Stimulated activated CD4-positive, alpha-beta T cell treated with anti-CD3 and anti-CD28 coated beads, Interleukin-12 subunit alpha, Interleukin-12 subunit beta, amount 100 ng/mL, for 48 hours (primary cell): Measurements from ENCODE around the gene COL5A1.

ENCODE experiments used
- DNase-seq, 3 donors: peaks; one replicate each; pipeline ENCODE4 v3.0.0-alpha.2; 2020; ENCODE audit warnings: low read depth in 2 of 3, low spot score in 1 of 3

COL5A1 gene

DNA sequence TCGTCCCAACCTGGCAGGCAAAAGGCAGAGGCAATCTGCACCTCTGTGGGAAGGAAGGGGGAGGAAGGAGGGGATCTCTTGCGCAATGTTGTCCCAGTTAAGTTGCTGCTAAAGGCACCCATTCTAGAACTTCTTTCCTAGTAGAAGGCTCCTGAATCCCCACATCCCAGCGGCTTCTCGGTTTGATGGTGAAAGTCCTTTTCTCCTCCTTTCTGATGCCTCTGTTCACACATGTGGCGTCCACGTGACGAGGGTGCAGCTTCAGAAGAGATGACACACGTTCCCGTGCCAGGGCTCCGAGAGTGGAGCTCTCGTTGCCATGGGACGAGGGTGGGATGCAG lies 142.1 kb downstream of the COL5A1 start:
- no peak for DNase-seq

DNA sequence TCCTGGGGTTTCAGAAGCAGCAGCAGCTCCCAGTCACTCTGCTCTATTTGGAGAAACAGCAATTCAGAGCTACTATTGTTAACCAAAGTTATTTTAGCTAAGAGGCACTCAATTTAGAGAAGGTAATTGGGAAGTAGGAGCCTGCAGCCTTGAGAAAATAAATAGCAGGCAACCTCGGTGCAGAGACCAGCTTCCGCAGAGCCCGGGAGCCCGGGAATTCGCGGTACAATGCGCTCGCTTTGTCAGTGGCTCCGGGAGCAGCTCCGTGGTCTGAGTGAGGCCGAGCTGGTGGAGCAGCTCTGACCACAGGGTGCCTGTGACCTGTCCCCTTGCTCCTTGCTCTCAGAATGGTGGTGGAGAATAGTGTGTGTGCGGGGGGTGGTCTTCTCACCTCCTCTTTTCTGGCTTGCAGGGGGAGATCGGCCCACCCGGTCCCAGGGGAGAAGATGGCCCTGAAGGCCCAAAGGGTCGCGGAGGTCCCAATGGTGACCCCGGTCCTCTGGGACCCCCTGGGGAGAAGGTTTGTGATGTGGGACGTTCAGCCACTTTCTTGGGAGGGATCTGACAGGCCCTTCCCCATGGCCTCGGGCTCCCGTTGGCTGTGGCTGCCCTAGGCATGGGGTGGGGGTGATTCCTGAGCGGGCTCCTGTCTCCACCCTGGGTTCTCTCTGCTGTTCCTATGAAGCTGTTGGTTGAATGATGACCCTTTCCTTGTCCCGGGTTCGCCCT lies 143.1 kb downstream of the COL5A1 start:
- no peak for DNase-seq

DNA sequence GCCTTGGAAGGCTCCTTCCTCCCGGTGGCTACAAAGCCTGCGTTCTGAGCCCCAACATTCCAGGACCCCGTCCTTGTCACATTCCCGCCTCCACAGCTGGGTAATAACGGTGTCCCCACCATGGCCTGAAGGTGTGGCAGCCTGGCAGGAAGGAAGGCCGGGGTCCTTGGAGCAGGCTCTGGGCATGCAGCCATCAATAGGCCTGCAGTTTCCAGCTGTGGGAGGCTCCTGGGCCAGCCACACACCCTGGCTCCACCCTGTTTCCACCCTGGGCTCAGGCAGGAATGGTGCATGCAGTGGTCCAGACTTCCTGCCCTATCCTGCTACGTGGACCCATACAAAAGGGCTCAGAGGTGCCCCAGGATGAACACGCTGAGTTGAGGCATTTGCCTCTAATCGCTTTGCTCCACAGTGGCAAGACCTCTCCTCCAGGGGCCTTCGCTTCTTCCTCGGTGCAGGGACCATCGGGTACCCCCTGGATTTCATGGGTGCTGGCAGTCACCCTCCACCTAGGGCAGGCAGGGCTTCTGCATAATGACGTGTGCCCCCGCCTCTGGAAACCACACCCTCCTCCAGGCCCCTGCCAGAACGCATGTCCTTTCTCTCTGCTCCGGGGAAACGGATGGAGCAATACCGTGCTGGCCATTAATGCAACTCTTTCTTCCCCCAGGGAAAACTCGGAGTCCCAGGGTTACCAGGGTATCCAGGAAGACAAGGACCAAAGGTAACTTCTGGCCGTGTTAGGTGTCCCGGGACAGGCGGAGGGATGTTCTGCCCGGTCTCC lies 143.9 kb downstream of the COL5A1 start:
- no peak for DNase-seq

DNA sequence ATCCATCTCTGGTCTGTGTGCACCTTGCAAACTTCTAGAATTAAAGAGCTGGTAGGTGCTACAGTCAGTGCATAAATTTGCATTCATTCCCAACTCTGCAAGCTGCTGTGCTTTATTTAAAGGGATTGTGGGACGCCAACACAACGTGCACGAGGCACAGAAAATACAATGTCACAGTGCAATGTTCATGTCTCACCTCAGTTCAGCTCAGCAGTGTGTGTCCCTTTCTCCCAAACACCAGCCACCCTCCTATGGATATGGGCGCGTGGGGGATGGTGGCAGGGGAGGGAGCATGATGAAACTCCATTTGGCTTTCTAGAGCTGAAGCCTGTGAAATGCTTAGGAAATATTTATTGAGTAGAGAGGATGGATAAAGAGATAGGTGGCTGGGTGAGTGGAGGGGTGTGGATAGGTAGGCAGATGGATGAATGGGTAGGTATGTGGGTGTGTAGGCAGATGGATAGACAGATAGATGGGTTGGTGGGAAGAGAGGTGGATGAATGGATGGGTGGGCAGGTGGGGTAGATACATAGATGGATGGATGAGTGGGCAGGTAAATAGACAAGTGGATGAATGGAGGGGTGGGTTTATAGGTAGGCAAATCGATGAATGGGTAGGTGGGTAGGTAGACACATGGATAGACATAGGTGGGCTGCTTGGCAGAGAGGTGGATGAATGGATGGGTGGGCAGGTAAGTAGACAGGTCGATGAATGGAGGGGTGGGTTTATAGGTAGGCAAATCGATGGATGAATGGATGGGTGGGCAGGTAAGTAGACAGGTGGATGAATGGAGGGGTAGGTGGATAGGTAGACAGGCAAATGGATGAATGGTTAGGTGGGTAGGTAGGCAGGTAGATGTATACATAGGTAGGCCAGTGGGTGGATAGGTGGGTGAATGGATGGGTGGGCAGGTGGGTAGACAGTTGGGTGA lies 146.3 kb downstream of the COL5A1 start:
- DNase-seq, result no peak

DNA sequence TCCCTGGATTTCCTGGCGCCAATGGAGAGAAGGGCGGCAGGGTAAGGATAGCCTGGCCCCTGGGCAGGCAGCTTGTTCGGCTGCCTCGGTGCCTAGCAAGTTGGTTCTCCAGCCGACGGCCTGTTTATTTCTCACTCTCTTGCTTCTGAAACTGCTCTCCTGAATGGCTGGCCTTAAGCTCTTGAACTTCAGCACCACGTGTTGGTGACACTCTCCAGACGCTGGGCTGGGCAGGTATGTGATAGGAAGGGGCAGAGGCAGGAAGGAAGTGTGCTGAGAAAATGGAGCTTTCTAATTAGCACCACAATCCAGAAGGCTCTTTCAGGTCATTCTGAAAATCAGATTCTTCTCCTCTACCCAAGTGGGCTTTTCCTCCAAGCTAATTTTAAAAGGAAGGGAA lies 147.6 kb downstream of the COL5A1 start:
- no peak for DNase-seq

- no peak for DNase-seq
Measured at GRCh38 chr9:134791009-134791408, 149.4 kb downstream of the COL5A1 start.

DNA sequence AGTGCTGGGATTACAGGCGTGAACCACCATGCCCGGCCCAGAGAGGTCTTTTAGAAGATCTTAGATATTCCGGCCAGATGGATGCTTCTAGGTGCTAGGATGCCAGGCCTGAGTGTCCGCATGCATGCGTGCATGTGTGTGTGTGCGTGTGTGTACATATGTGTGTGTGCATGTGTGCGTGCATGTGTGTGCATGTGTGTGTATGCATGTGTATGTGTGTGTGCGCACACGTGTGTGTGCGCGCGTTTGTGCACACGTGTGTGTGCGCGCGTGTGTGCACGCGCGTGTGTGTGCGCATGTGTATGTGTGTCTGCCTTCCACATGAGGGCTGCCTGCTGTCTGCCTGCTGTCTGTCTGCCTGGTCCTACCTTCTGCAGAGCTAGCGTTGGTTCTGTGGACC lies 151.0 kb downstream of the COL5A1 start:
- no peak for DNase-seq

GRCh38 chr9:134793288-134794188 lies 151.9 kb downstream of the COL5A1 start:
- DNase-seq, result no peak

GRCh38 chr9:134794663-134795370 lies 153.2 kb downstream of the COL5A1 start:
- DNase-seq, result no peak

- DNase-seq, result no peak
Measured at GRCh38 chr9:134795446-134795845, 153.8 kb downstream of the COL5A1 start.

DNA sequence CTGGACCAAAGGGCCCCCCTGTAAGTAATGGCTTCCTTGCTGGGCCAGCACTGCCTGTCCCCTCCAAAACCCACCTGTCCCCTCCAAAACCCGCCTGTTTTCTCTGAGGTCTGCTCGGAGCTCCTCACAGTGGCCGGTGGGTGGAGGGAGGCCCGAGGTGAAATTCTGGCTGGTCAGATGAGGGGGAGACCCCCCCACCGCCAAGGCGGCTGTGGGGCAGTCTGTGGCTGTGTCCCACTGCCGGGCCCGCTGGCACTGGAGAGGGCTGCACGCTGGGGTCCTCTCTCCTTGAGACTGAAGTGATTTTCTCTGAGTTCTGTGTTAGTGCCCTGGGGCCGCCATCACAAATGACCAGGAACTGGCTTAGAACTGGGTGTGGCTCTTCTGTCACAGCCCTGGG lies 155.3 kb downstream of the COL5A1 start:
- DNase-seq, result no peak

DNA sequence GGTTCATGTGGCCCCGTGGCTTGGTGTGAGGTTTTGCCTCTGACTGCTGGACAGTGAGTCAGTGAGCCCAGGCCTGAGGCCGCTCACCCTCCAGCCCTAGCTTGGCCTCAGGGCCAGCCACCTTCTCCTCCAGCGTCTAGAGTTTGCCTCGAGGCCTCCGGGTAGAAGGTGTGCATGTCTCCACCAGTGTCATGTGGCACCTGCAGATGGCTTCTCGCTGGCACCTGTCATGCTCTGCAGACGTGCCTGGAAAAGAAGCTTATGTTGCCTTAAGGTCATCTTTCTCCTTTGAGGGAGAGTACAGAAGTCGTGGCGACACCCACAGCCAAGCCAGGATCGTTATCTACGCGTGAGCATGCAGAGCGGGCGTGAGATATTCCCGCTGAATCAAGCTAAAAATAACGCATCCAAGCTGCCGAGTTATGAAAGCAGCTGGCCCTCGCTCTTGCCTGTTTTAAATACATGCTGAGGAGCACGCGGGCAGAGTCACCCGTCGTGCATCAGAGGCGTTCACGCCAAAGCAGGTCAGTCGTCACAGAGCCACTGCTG lies 159.3 kb downstream of the COL5A1 start:
- no peak for DNase-seq

DNA sequence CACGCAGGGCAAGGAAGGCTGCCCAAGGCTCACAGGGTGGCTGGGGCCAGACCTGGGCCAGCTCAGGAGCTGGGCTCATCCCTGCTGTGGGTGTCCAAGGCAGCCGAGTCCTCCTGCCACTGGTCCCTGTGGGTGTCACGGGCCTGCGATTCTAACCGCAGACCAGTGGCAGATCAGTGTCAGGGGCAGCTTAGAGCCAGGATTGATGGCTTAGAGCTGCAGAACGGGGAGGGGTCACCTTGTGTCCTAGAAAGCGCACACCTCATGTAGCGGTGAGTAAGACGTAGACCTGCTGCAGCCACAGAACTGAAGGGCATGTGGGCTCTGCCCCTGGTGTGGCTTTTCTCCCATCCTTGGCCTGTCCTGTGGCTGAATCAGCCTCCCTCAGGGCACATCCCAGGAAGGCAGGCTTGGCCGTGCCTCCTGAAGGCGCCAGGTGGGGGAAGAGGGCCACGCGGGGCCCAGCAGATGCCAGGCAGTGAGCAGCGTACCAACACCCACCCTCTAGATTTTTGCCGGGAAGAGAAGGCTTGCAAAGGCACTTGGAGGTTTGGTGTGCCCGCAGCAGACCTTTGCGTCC lies 160.7 kb downstream of the COL5A1 start:
- no peak for DNase-seq

- no peak for DNase-seq
Measured at GRCh38 chr9:134804871-134805270, 163.3 kb downstream of the COL5A1 start.

DNA sequence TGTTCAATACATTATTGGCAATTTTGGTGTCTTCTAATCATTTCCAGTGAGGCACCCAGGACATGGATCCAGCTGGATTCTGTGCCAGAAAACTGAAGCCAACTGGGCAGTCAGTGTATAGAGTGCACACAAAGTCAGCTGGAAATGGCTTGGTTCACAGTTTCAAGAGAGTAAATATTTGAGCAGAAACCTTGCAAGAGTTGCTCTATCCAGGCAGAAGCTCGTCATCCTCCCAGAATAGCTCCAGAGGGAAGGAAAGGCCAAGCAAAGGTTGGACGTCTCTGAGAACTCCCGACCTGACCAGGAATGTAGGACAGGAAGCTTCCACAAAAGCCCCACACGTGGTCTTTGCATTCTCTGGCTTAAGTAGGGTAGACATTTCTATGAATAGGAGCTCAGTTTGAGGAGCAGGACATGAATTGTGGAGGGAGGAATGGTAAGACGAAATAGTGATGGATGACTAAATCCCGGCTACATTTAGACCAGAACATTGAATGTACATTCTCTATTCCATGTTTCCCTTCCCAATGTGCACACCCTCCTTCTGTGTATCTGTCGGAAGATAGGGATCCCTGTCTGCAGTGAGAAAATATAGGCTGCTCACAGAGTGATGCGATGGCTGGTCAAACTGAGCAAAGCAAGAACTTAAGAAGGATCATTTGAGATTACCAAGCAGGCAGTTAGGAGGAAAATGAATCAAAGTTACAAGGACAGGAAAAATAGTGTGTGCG lies 166.3 kb downstream of the COL5A1 start:
- no peak for DNase-seq

GRCh38 chr9:134808447-134808792 lies 166.8 kb downstream of the COL5A1 start:
- DNase-seq, result no peak

GRCh38 chr9:134809292-134809691 lies 167.7 kb downstream of the COL5A1 start:
- DNase-seq, result no peak

DNA sequence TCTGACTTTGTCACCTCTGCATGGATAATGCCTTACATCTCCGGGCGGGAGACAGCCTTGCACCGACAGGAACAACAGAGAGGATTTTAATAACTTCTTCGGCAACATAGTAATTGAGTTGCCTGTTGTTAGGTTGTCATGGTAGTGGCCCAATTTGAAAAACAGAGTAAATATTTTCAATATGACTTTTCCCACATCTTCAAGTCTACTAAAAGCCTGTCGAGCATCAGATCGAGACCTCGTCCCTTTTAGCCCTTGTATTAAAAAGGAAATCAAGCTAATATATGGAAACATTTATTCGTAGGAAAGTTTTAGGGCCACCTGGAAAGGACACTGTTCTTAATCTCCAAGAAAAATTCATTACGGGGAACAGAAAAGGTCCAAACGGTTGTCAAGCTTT lies 168.2 kb downstream of the COL5A1 start:
- no peak for DNase-seq
